ENCODE measurements around the gene ZNF24. TPM values are rescaled to one million over a fixed set of nuclear protein-coding genes. Genes with fewer than 3 reads are reported as not detected.

Gene ZNF24
- polyA plus RNA-seq (ENCODE audit: low read depth in 6 of 6): 100 to 1,000 TPM in 5 of 6 donors, 10 to 100 TPM in 1; 73.9 to 137 (median 118) TPM

GRCh38 chr18:35343936-35344735 is at the start of gene ZNF24:
Gene ZNF24, minus strand, starts transcription at chr18:35344420. Its CDS starts 3,770 bp downstream, at chr18:35340650.
- H3K36me3 Mint-ChIP-seq: peaks cover 10 to 12% of the 10 kb centered on the region in 2 donors
- H3K4me3 Mint-ChIP-seq: peak within 1 kb of the TSS; percentile 95 to 100 (median 97)
- H3K4me1 Mint-ChIP-seq: peaks cover 38 to 62% (median 40%) of the 10 kb centered on the region in 3 donors

GRCh38 chr18:35393716-35394115 is 49.5 kb upstream of the ZNF24 start:
- peaks cover 0 to 5% (median 0%) of the 10 kb centered on the region in 7 donors for H3K9me3 Mint-ChIP-seq
- no peak overlapping the region for H3K4me3 Mint-ChIP-seq
- H3K27me3 Mint-ChIP-seq: peaks cover under 1 to 23% (median 10%) of the 10 kb centered on the region in 3 donors
- H3K36me3 Mint-ChIP-seq: no peaks in the 10 kb centered on the region
- no peak overlapping the region for H3K27ac Mint-ChIP-seq
- no peaks in the 10 kb centered on the region for H3K4me1 Mint-ChIP-seq
- DNase-seq (no peak), ATAC-seq (ENCODE audit: low read depth in 2 of 2) (no peak)

More at GRCh38 chr18:35343936-35344735, at the start of gene ZNF24:
- peak; percentile 79 to 83 for ATAC-seq (ENCODE audit: low read depth in 2 of 2)
- no peaks in the 10 kb centered on the region for H3K27me3 Mint-ChIP-seq
- peak; percentile 93 for DNase-seq
- H3K27ac Mint-ChIP-seq: peak within 1 kb of the TSS; percentile 97 to 99 (median 99)
- peaks cover 0 to 1% (median 0%) of the 10 kb centered on the region in 7 donors for H3K9me3 Mint-ChIP-seq

- ATAC-seq (ENCODE audit: low read depth in 2 of 2) (no peak), DNase-seq (no peak)
- H3K4me3 Mint-ChIP-seq: no peak overlapping the region
- peaks cover 0 to 1% (median 1%) of the 10 kb centered on the region in 3 donors for H3K4me1 Mint-ChIP-seq
- H3K27ac Mint-ChIP-seq: no peak overlapping the region
- peaks cover 0 to 5% (median 0%) of the 10 kb centered on the region in 7 donors for H3K9me3 Mint-ChIP-seq
- peaks cover 5 to 24% (median 23%) of the 10 kb centered on the region in 3 donors for H3K27me3 Mint-ChIP-seq
- no peaks in the 10 kb centered on the region for H3K36me3 Mint-ChIP-seq
Observed at GRCh38 chr18:35392375-35392774, 48.2 kb upstream of the ZNF24 start.

- Mint-ChIP-seq H3K27ac (no peak overlapping the region), H3K36me3 (no peaks in the 10 kb centered on the region), H3K9me3 (peaks cover 0 to 5% (median 0%) of the 10 kb centered on the region in 7 donors), H3K27me3 (peaks cover 10 to 29% (median 29%) of the 10 kb centered on the region in 3 donors), H3K4me3 (no peak overlapping the region), H3K4me1 (peaks cover 4 to 12% (median 8%) of the 10 kb centered on the region in 3 donors)
- ATAC-seq (ENCODE audit: low read depth in 2 of 2) (peak; percentile 54 to 62), DNase-seq (no peak)
Observed at GRCh38 chr18:35390951-35391700, 46.9 kb upstream of the ZNF24 start.

GRCh38 chr18:35389095-35389618 is 44.9 kb upstream of the ZNF24 start:
- DNase-seq: no peak
- Mint-ChIP-seq H3K9me3 (peaks cover 0 to 5% (median 0%) of the 10 kb centered on the region in 7 donors), H3K27ac (no peak overlapping the region), H3K27me3 (peaks cover 15 to 37% (median 33%) of the 10 kb centered on the region in 3 donors), H3K4me1 (peaks cover 4 to 12% (median 8%) of the 10 kb centered on the region in 3 donors), H3K36me3 (no peaks in the 10 kb centered on the region), H3K4me3 (no peak overlapping the region)
- no peak for ATAC-seq (ENCODE audit: low read depth in 2 of 2)

- Mint-ChIP-seq H3K9me3 (no peaks in the 10 kb centered on the region), H3K27ac (peak overlapping the region in 2 of 6 donors; percentile 6 to 20), H3K4me1 (peaks cover 4 to 12% (median 8%) of the 10 kb centered on the region in 3 donors), H3K36me3 (no peaks in the 10 kb centered on the region), H3K4me3 (no peak overlapping the region), H3K27me3 (peaks cover 18 to 42% (median 36%) of the 10 kb centered on the region in 3 donors)
- DNase-seq: no peak
- ATAC-seq (ENCODE audit: low read depth in 2 of 2): peak; percentile 38 to 46
Observed at GRCh38 chr18:35387152-35387571, 42.9 kb upstream of the ZNF24 start.

- Mint-ChIP-seq H3K4me3 (no peak overlapping the region), H3K4me1 (peaks cover 4 to 12% (median 8%) of the 10 kb centered on the region in 3 donors), H3K27me3 (peaks cover 18 to 42% (median 36%) of the 10 kb centered on the region in 3 donors), H3K27ac (peak overlapping the region in 1 of 6 donors; percentile 45), H3K36me3 (no peaks in the 10 kb centered on the region), H3K9me3 (no peaks in the 10 kb centered on the region)
- ATAC-seq (ENCODE audit: low read depth in 2 of 2) (peak; percentile 80 to 86), DNase-seq (peak; percentile 62)
Observed at GRCh38 chr18:35386600-35387100, 42.4 kb upstream of the ZNF24 start.

- Mint-ChIP-seq H3K36me3 (no peaks in the 10 kb centered on the region), H3K9me3 (no peaks in the 10 kb centered on the region), H3K4me1 (peaks cover 4 to 12% (median 8%) of the 10 kb centered on the region in 3 donors), H3K27me3 (peaks cover 12 to 26% (median 26%) of the 10 kb centered on the region in 3 donors), H3K4me3 (no peak overlapping the region), H3K27ac (no peak overlapping the region)
- ATAC-seq (ENCODE audit: low read depth in 2 of 2) (no peak), DNase-seq (no peak)
Observed at GRCh38 chr18:35383136-35383535, 38.9 kb upstream of the ZNF24 start.

GRCh38 chr18:35379421-35379820 is 35.2 kb upstream of the ZNF24 start:
- no peaks in the 10 kb centered on the region for H3K9me3 Mint-ChIP-seq
- no peak for ATAC-seq (ENCODE audit: low read depth in 2 of 2)
- peaks cover 5 to 8% (median 5%) of the 10 kb centered on the region in 3 donors for H3K27me3 Mint-ChIP-seq
- H3K36me3 Mint-ChIP-seq: no peaks in the 10 kb centered on the region
- H3K4me3 Mint-ChIP-seq: peak overlapping the region in 1 of 8 donors; percentile 60
- H3K4me1 Mint-ChIP-seq: peaks cover 7 to 13% (median 11%) of the 10 kb centered on the region in 3 donors
- H3K27ac Mint-ChIP-seq: peak overlapping the region in 1 of 6 donors; percentile 6
- no peak for DNase-seq

GRCh38 chr18:35378574-35378896 is 34.3 kb upstream of the ZNF24 start:
- H3K4me1 Mint-ChIP-seq: peaks cover 7 to 13% (median 11%) of the 10 kb centered on the region in 3 donors
- H3K4me3 Mint-ChIP-seq: peak overlapping the region in 3 of 8 donors; percentile 32 to 94 (median 75)
- no peaks in the 10 kb centered on the region for H3K36me3 Mint-ChIP-seq
- DNase-seq (no peak), ATAC-seq (ENCODE audit: low read depth in 2 of 2) (no peak)
- no peaks in the 10 kb centered on the region for H3K9me3 Mint-ChIP-seq
- no peaks in the 10 kb centered on the region for H3K27me3 Mint-ChIP-seq
- H3K27ac Mint-ChIP-seq: no peak overlapping the region

- Mint-ChIP-seq H3K27ac (peak overlapping the region in 1 of 6 donors; percentile 39), H3K4me3 (peak overlapping the region; percentile 74 to 95 (median 88)), H3K4me1 (peaks cover 7 to 13% (median 11%) of the 10 kb centered on the region in 3 donors), H3K27me3 (no peaks in the 10 kb centered on the region), H3K36me3 (no peaks in the 10 kb centered on the region), H3K9me3 (no peaks in the 10 kb centered on the region)
- ATAC-seq (ENCODE audit: low read depth in 2 of 2) (no peak), DNase-seq (no peak)
Observed at GRCh38 chr18:35377875-35378573, 33.8 kb upstream of the ZNF24 start.
